Breast epithelium (tissue), 4 donors: ENCODE results near the gene BRAF. TPM values are rescaled to one million over a fixed set of nuclear protein-coding genes. Genes with fewer than 3 reads are reported as not detected.
"Not testable (repeated sequence)": the region's sequence is repeated elsewhere in the genome, so short reads cannot be mapped to it uniquely, and the experiment has no call there.

Experiments used
- DNase-seq, 2 donors: peaks; one replicate each; pipeline ENCODE4 v3.0.0-alpha.2; 2019; ENCODE audit warnings: low spot score in 2 of 2
- H3K27ac ChIP-seq, 2 donors: fragments of 200-600 bp; sonication (generic) in 1 of 2; one replicate each; pipeline ENCODE4 v1.5.1; 2016 to 2019; ENCODE audit warnings: mild to moderate bottlenecking in 1 of 2
- H3K27me3 ChIP-seq, 2 donors: fragments of 200-600 bp; sonication (generic) in 1 of 2; one replicate each; pipeline versions ENCODE4 v1.5.1 to v1.6.0; 2017 to 2019; ENCODE audit warnings: control low read depth in 1 of 2, mild to moderate bottlenecking in 1 of 2
- H3K36me3 ChIP-seq: fragments of 200-600 bp; one replicate; pipeline ENCODE4 v1.5.1; 2019
- H3K4me1 ChIP-seq, 2 donors: fragments of 200-600 bp; sonication (generic); one replicate each; pipeline ENCODE4 v1.5.1; 2016 to 2019; ENCODE audit warnings: control low read depth in 1 of 2
- H3K4me3 ChIP-seq, 3 donors: fragments of 200-600 bp; sonication (generic); 1 replicate in 2 of 3; 2 replicates in 1 of 3; pipeline ENCODE4 v1.5.1; 2016 to 2019; ENCODE audit warnings: mild to moderate bottlenecking in 3 of 3, moderate library complexity in 2 of 3
- H3K9me3 ChIP-seq, 2 donors: fragments of 200-600 bp; sonication (generic) in 1 of 2; one replicate each; pipeline ENCODE4 v1.5.1; 2016 to 2019; ENCODE audit warnings: control low read depth in 1 of 2
- CTCF ChIP-seq, 3 donors: fragments of 450-650 bp; IDR thresholded peaks; one replicate each; pipeline ENCODE4 v1.5.1; 2016 to 2017; ENCODE audit warnings: antibody characterized with exemption in 3 of 3, mild to moderate bottlenecking in 3 of 3, moderate library complexity in 3 of 3
- POLR2A ChIP-seq: fragments of 450-650 bp; IDR thresholded peaks from one replicate; pipeline ENCODE4 v1.6.1; 2016; ENCODE audit warnings: antibody characterized with exemption, mild to moderate bottlenecking, moderate library complexity
- POLR2AphosphoS5 ChIP-seq, 3 donors: sonication (generic); formaldehyde crosslinking; IDR thresholded peaks; one replicate each; pipeline ENCODE4 v1.6.1; 2017; ENCODE audit warnings: antibody characterized with exemption in 3 of 3
- intact Hi-C: fragments of 100-400 bp; cut with DNase I; formaldehyde crosslinking; loops from one replicate; pipeline ENCODE4 v1.15.1; 2023; ENCODE audit warnings: low total_unique reads
- total RNA-seq, 3 donors: library from RNA; depleted of rRNA; stranded (reverse); fragments of >200 nt; gene quantifications; one replicate each; pipeline ENCODE4 v1.1.0, GENCODE V29; 2016

The BRAF gene
- total RNA-seq, 3 donors from 2014 or later = 42.1 to 106 (median 64.9) TPM

GRCh38 chr7:140888087-140888486, 36.6 kb downstream of the BRAF start:
- Histone ChIP-seq H3K27ac (no peak overlapping the region), H3K36me3 (no peaks in the 10 kb centered on the region), H3K4me1 (no peaks in the 10 kb centered on the region), H3K9me3 (no peaks in the 10 kb centered on the region), H3K4me3 (no peak overlapping the region), H3K27me3 (no peaks in the 10 kb centered on the region)
- intact Hi-C loops = no loop called here
- DNase-seq = no peak
- TF ChIP-seq POLR2AphosphoS5 (IDR thresholded peaks at IDR 0.05) (no peak), CTCF (IDR thresholded peaks at IDR 0.05) (no peak)

- no peaks in the 10 kb centered on the region for H3K36me3 ChIP-seq
- no peak overlapping the region for H3K27ac ChIP-seq
- DNase-seq = no peak
- intact Hi-C loops = no loop called here
- no peaks in the 10 kb centered on the region for H3K27me3 ChIP-seq
- no peak overlapping the region for H3K4me3 ChIP-seq
- TF ChIP-seq POLR2AphosphoS5 (IDR thresholded peaks at IDR 0.05) = no peak
- no peak for TF ChIP-seq CTCF (IDR thresholded peaks at IDR 0.05)
- no peak for TF ChIP-seq POLR2A
- no peaks in the 10 kb centered on the region for H3K9me3 ChIP-seq
- no peaks in the 10 kb centered on the region for H3K4me1 ChIP-seq
These were observed 38.9 kb downstream of the BRAF start for GRCh38 chr7:140885735-140886334.

- TF ChIP-seq POLR2AphosphoS5 (IDR thresholded peaks at IDR 0.05) = no peak
- TF ChIP-seq CTCF (IDR thresholded peaks at IDR 0.05) = no peak
- no peak for TF ChIP-seq POLR2A
- Histone ChIP-seq H3K27ac (no peak overlapping the region), H3K36me3 (no peaks in the 10 kb centered on the region), H3K4me3 (no peak overlapping the region), H3K9me3 (no peaks in the 10 kb centered on the region), H3K4me1 (no peaks in the 10 kb centered on the region), H3K27me3 (no peaks in the 10 kb centered on the region)
- intact Hi-C loops = no loop called here
- DNase-seq = no peak
These were observed 41.4 kb downstream of the BRAF start for GRCh38 chr7:140883378-140883777.

- H3K27ac ChIP-seq, intact Hi-C loops, H3K27me3 ChIP-seq: not testable (repeated sequence)
These were observed 41.9 kb downstream of the BRAF start for GRCh38 chr7:140882834-140883233.

GRCh38 chr7:140881507-140882228, 43.1 kb downstream of the BRAF start:
- DNase-seq = no peak
- H3K36me3 ChIP-seq = no peaks in the 10 kb centered on the region
- TF ChIP-seq POLR2A = no peak
- no peak for TF ChIP-seq CTCF (IDR thresholded peaks at IDR 0.05)
- TF ChIP-seq POLR2AphosphoS5 (IDR thresholded peaks at IDR 0.05) = no peak
- intact Hi-C loops = no loop called here
- H3K27me3 ChIP-seq = no peaks in the 10 kb centered on the region
- no peak overlapping the region for H3K4me3 ChIP-seq
- no peak overlapping the region for H3K27ac ChIP-seq
- H3K4me1 ChIP-seq = no peaks in the 10 kb centered on the region
- H3K9me3 ChIP-seq = no peaks in the 10 kb centered on the region

More at GRCh38 chr7:140882834-140883233, 41.9 kb downstream of the BRAF start:
- not testable (repeated sequence) for DNase-seq, H3K9me3 ChIP-seq, H3K36me3 ChIP-seq, H3K4me3 ChIP-seq, H3K4me1 ChIP-seq
